GM23338 (cell line): ENCODE data around the gene PPM1L. TPM values are rescaled to one million over a fixed set of nuclear protein-coding genes. Genes with fewer than 3 reads are reported as not detected.

Source experiments
- ATAC-seq: fragments of 200-7000 bp; cut with Tn5 transposase; 3 replicates; pipeline ENCODE4 v1.9.1; 2020
- DNase-seq: peaks from one replicate; pipeline ENCODE4 v3.0.0-alpha.2; 2015; ENCODE audit warnings: low spot score
- H2AFZ ChIP-seq: fragments of 200-600 bp; sonication (generic); 2 replicates; pipeline ENCODE4 v1.8.0; 2016; ENCODE audit warnings: antibody characterized with exemption, mild to moderate bottlenecking, moderate library complexity
- H3F3A ChIP-seq: fragments of 200-600 bp; sonication (generic); replicated peaks from 2 replicates; pipeline ENCODE4 v1.8.0; 2017; ENCODE audit warnings: antibody characterized with exemption, mixed run types, low read depth
- H3K27ac ChIP-seq: fragments of 200-600 bp; sonication (generic); 2 replicates; pipeline ENCODE4 v1.6.1; 2016; ENCODE audit warnings: low read depth
- H3K27me3 ChIP-seq: fragments of 200-600 bp; sonication (generic); 2 replicates; pipeline ENCODE4 v1.8.0; 2016; ENCODE audit warnings: mild to moderate bottlenecking, mixed run types, moderate library complexity; ENCODE audit not compliant: insufficient read depth
- H3K36me3 ChIP-seq: fragments of 200-600 bp; sonication (generic); 2 replicates; pipeline ENCODE4 v1.8.0; 2016; ENCODE audit warnings: mild to moderate bottlenecking; ENCODE audit not compliant: insufficient read depth
- H3K4me1 ChIP-seq: fragments of 200-600 bp; sonication (generic); 2 replicates; pipeline ENCODE4 v1.8.0; 2016; ENCODE audit warnings: mild to moderate bottlenecking, moderate library complexity; ENCODE audit not compliant: insufficient read depth
- H3K4me2 ChIP-seq: fragments of 200-600 bp; sonication (generic); 2 replicates; pipeline ENCODE4 v1.7.1; 2017; ENCODE audit warnings: mixed run types
- H3K4me3 ChIP-seq: fragments of 200-600 bp; sonication (generic); 2 replicates; pipeline ENCODE4 v1.6.1; 2016; ENCODE audit warnings: mixed run types
- H3K79me2 ChIP-seq: fragments of 200-600 bp; sonication (generic); replicated peaks from 2 replicates; pipeline ENCODE4 v1.8.0; 2017; ENCODE audit warnings: mild to moderate bottlenecking; ENCODE audit not compliant: insufficient read depth
- H3K9me2 ChIP-seq: fragments of 200-600 bp; sonication (generic); 2 replicates; pipeline ENCODE4 v1.8.0; 2017; ENCODE audit not compliant: insufficient read depth
- H4K20me1 ChIP-seq: fragments of 200-600 bp; sonication (generic); replicated peaks from 2 replicates; pipeline ENCODE4 v1.8.0; 2017; ENCODE audit warnings: mild to moderate bottlenecking; ENCODE audit not compliant: insufficient read depth
- H3K27ac Mint-ChIP-seq: 2 replicates; pipeline ENCODE4 v1.8.0; 2020; ENCODE audit warnings: inconsistent platforms, mild to moderate bottlenecking, moderate library complexity, mixed read lengths
- H3K27me3 Mint-ChIP-seq: 3 replicates; pipeline ENCODE4 v1.8.0; 2022; ENCODE audit warnings: low read depth, mild to moderate bottlenecking, moderate library complexity, mixed read lengths, inconsistent platforms; ENCODE audit not compliant: insufficient read depth, poor library complexity
- H3K36me3 Mint-ChIP-seq: 3 replicates; pipeline ENCODE4 v1.8.0; 2021; ENCODE audit warnings: low read depth, mild to moderate bottlenecking, inconsistent platforms, moderate library complexity, mixed read lengths
- H3K4me1 Mint-ChIP-seq: 3 replicates; pipeline ENCODE4 v1.8.0; 2020; ENCODE audit warnings: mild to moderate bottlenecking, inconsistent platforms, mixed read lengths
- H3K4me3 Mint-ChIP-seq: 3 replicates; pipeline ENCODE4 v1.8.0; 2021; ENCODE audit warnings: moderate library complexity, mild to moderate bottlenecking, inconsistent platforms, mixed read lengths
- H3K9me3 Mint-ChIP-seq: 3 replicates; pipeline ENCODE4 v1.8.0; 2020; ENCODE audit warnings: moderate library complexity, mild to moderate bottlenecking, inconsistent platforms, mixed read lengths
- CREB1 ChIP-seq: fragments of 250-450 bp; sonication (Bioruptor Pico); IDR thresholded peaks from 2 replicates; pipeline ENCODE4 v1.5.0; 2020; ENCODE audit warnings: low read depth, mild to moderate bottlenecking, moderate library complexity
- EZH2 ChIP-seq: fragments of 200-600 bp; sonication (generic); IDR thresholded peaks from one replicate; pipeline ENCODE4 v1.8.0; 2017; ENCODE audit warnings: antibody characterized with exemption, mild to moderate bottlenecking, low read depth; ENCODE audit not compliant: unreplicated experiment
- EZH2phosphoT487 ChIP-seq: fragments of 200-600 bp; sonication (generic); IDR thresholded peaks from one replicate; pipeline ENCODE4 v1.8.1; 2018; ENCODE audit warnings: antibody characterized with exemption; ENCODE audit not compliant: unreplicated experiment
- JUNB ChIP-seq: IDR thresholded peaks from one replicate; pipeline ENCODE4 v1.6.1; 2016; ENCODE audit warnings: antibody characterized with exemption; ENCODE audit not compliant: unreplicated experiment
- NANOG ChIP-seq: IDR thresholded peaks from 2 replicates; pipeline ENCODE4 v1.6.1; 2016; ENCODE audit warnings: antibody characterized with exemption, borderline replicate concordance
- POLR2AphosphoS5 ChIP-seq: IDR thresholded peaks from 2 replicates; pipeline ENCODE4 v1.6.1; 2016; ENCODE audit warnings: antibody characterized with exemption, low read depth
- STAT1 ChIP-seq: IDR thresholded peaks from one replicate; pipeline ENCODE4 v1.6.1; 2016; ENCODE audit warnings: antibody characterized with exemption; ENCODE audit not compliant: unreplicated experiment
- ZNF114 ChIP-seq: fragments of 250-450 bp; sonication (Bioruptor Pico); IDR thresholded peaks from 2 replicates; pipeline ENCODE4 v1.5.0; 2020; ENCODE audit warnings: mild to moderate bottlenecking, moderate library complexity
- ZNF331 ChIP-seq: fragments of 250-450 bp; sonication (Bioruptor Pico); IDR thresholded peaks from 2 replicates; pipeline ENCODE4 v1.5.0; 2020; ENCODE audit warnings: low read depth, mild to moderate bottlenecking, moderate library complexity
- polyA plus RNA-seq: library from polyadenylated mRNA; unstranded; fragments of >200 nt; fragmentation: Nextera tagmentation; extraction: Ambion mirVana; gene quantifications from 2 replicates; pipeline ENCODE4 v1.2.1, GENCODE V29; 2016
- total RNA-seq: library from RNA; depleted of rRNA; stranded (reverse); fragments of >200 nt; shearing (Covaris generic); gene quantifications from 2 replicates; pipeline ENCODE4 v1.2.3, GENCODE V29; 2014
- TF ChIP-seq, protein P1 (sequence below): IDR thresholded peaks from 2 replicates; pipeline ENCODE4 v1.6.1; 2016; ENCODE audit warnings: antibody characterized with exemption
- TF ChIP-seq, protein P2 (sequence below): IDR thresholded peaks from one replicate; pipeline ENCODE4 v1.6.1; 2018; ENCODE audit warnings: antibody characterized with exemption; ENCODE audit not compliant: unreplicated experiment
- TF ChIP-seq, protein P3 (sequence below), 2 experiments: fragments of 200-600 bp in 1 of 2; sonication (generic) in 1 of 2; conservative IDR thresholded peaks; 2 replicates each; pipeline versions ENCODE4 v1.5.1 to v1.6.1; 2016 to 2017; ENCODE audit warnings: antibody characterized with exemption in 2 of 2, low read depth in 2 of 2, mild to moderate bottlenecking in 2 of 2, moderate library complexity in 1 of 2
- TF ChIP-seq, protein P4 (sequence below): fragments of 250-450 bp; sonication (Bioruptor Pico); IDR thresholded peaks from 2 replicates; pipeline ENCODE4 v1.5.0; 2020; ENCODE audit warnings: mild to moderate bottlenecking, moderate library complexity

Gene PPM1L
- total and polyA plus RNA-seq, 2 experiments from 2014 or later = 3.9 to 26.4 TPM

DNA sequence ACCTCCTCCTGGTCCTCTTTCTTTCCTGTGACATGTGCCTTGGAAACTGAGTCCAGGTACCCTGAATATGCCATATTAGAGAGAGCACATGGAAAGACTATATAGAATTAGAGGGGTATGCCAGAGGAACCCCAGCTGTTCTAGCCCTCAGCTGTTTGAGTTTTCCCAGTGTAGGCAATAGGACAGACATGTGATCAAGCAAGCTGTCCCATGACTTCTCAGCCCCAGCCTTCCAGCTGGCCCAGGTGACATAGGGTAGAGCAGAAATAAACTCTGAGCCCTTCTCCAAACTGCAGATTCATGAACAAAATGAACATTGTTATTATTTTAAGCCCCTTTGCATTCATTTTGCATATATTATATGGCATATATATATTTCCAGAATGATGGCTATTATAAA, 118.7 kb downstream of the PPM1L start:
- no peaks in the 10 kb centered on the region for H3K36me3 ChIP-seq
- Mint-ChIP-seq H3K9me3 (no peaks in the 10 kb centered on the region; the same call in 2 of the 3 replicates), H3K27ac (no peak overlapping the region), H3K4me3 (no peak overlapping the region), H3K27me3 (no peaks in the 10 kb centered on the region), H3K36me3 (no peaks in the 10 kb centered on the region), H3K4me1 (peaks cover 5% of the 10 kb centered on the region; the same call in 2 of the 3 replicates)
- no peaks in the 10 kb centered on the region for H3K79me2 ChIP-seq
- no peaks in the 10 kb centered on the region for H3K9me2 ChIP-seq
- H3K4me2 ChIP-seq = no peak overlapping the region
- TF ChIP-seq, protein P1, sequence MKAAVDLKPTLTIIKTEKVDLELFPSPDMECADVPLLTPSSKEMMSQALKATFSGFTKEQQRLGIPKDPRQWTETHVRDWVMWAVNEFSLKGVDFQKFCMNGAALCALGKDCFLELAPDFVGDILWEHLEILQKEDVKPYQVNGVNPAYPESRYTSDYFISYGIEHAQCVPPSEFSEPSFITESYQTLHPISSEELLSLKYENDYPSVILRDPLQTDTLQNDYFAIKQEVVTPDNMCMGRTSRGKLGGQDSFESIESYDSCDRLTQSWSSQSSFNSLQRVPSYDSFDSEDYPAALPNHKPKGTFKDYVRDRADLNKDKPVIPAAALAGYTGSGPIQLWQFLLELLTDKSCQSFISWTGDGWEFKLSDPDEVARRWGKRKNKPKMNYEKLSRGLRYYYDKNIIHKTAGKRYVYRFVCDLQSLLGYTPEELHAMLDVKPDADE = no peak
- TF ChIP-seq ZNF114 (CRISPR knock-in tag) (no peak), CREB1 (CRISPR knock-in tag) (no peak), EZH2 (no peak), EZH2phosphoT487 (no peak), JUNB (no peak), POLR2AphosphoS5 (no peak), STAT1 (no peak), NANOG (no peak), ZNF331 (CRISPR knock-in tag) (no peak)
- TF ChIP-seq, protein P2, sequence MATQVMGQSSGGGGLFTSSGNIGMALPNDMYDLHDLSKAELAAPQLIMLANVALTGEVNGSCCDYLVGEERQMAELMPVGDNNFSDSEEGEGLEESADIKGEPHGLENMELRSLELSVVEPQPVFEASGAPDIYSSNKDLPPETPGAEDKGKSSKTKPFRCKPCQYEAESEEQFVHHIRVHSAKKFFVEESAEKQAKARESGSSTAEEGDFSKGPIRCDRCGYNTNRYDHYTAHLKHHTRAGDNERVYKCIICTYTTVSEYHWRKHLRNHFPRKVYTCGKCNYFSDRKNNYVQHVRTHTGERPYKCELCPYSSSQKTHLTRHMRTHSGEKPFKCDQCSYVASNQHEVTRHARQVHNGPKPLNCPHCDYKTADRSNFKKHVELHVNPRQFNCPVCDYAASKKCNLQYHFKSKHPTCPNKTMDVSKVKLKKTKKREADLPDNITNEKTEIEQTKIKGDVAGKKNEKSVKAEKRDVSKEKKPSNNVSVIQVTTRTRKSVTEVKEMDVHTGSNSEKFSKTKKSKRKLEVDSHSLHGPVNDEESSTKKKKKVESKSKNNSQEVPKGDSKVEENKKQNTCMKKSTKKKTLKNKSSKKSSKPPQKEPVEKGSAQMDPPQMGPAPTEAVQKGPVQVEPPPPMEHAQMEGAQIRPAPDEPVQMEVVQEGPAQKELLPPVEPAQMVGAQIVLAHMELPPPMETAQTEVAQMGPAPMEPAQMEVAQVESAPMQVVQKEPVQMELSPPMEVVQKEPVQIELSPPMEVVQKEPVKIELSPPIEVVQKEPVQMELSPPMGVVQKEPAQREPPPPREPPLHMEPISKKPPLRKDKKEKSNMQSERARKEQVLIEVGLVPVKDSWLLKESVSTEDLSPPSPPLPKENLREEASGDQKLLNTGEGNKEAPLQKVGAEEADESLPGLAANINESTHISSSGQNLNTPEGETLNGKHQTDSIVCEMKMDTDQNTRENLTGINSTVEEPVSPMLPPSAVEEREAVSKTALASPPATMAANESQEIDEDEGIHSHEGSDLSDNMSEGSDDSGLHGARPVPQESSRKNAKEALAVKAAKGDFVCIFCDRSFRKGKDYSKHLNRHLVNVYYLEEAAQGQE = no peak
- TF ChIP-seq, protein P3, sequence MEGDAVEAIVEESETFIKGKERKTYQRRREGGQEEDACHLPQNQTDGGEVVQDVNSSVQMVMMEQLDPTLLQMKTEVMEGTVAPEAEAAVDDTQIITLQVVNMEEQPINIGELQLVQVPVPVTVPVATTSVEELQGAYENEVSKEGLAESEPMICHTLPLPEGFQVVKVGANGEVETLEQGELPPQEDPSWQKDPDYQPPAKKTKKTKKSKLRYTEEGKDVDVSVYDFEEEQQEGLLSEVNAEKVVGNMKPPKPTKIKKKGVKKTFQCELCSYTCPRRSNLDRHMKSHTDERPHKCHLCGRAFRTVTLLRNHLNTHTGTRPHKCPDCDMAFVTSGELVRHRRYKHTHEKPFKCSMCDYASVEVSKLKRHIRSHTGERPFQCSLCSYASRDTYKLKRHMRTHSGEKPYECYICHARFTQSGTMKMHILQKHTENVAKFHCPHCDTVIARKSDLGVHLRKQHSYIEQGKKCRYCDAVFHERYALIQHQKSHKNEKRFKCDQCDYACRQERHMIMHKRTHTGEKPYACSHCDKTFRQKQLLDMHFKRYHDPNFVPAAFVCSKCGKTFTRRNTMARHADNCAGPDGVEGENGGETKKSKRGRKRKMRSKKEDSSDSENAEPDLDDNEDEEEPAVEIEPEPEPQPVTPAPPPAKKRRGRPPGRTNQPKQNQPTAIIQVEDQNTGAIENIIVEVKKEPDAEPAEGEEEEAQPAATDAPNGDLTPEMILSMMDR (conservative IDR thresholded peaks at IDR 0.05; ENCODE audit: low read depth in 2 of 2) = no peak
- TF ChIP-seq, protein P4, sequence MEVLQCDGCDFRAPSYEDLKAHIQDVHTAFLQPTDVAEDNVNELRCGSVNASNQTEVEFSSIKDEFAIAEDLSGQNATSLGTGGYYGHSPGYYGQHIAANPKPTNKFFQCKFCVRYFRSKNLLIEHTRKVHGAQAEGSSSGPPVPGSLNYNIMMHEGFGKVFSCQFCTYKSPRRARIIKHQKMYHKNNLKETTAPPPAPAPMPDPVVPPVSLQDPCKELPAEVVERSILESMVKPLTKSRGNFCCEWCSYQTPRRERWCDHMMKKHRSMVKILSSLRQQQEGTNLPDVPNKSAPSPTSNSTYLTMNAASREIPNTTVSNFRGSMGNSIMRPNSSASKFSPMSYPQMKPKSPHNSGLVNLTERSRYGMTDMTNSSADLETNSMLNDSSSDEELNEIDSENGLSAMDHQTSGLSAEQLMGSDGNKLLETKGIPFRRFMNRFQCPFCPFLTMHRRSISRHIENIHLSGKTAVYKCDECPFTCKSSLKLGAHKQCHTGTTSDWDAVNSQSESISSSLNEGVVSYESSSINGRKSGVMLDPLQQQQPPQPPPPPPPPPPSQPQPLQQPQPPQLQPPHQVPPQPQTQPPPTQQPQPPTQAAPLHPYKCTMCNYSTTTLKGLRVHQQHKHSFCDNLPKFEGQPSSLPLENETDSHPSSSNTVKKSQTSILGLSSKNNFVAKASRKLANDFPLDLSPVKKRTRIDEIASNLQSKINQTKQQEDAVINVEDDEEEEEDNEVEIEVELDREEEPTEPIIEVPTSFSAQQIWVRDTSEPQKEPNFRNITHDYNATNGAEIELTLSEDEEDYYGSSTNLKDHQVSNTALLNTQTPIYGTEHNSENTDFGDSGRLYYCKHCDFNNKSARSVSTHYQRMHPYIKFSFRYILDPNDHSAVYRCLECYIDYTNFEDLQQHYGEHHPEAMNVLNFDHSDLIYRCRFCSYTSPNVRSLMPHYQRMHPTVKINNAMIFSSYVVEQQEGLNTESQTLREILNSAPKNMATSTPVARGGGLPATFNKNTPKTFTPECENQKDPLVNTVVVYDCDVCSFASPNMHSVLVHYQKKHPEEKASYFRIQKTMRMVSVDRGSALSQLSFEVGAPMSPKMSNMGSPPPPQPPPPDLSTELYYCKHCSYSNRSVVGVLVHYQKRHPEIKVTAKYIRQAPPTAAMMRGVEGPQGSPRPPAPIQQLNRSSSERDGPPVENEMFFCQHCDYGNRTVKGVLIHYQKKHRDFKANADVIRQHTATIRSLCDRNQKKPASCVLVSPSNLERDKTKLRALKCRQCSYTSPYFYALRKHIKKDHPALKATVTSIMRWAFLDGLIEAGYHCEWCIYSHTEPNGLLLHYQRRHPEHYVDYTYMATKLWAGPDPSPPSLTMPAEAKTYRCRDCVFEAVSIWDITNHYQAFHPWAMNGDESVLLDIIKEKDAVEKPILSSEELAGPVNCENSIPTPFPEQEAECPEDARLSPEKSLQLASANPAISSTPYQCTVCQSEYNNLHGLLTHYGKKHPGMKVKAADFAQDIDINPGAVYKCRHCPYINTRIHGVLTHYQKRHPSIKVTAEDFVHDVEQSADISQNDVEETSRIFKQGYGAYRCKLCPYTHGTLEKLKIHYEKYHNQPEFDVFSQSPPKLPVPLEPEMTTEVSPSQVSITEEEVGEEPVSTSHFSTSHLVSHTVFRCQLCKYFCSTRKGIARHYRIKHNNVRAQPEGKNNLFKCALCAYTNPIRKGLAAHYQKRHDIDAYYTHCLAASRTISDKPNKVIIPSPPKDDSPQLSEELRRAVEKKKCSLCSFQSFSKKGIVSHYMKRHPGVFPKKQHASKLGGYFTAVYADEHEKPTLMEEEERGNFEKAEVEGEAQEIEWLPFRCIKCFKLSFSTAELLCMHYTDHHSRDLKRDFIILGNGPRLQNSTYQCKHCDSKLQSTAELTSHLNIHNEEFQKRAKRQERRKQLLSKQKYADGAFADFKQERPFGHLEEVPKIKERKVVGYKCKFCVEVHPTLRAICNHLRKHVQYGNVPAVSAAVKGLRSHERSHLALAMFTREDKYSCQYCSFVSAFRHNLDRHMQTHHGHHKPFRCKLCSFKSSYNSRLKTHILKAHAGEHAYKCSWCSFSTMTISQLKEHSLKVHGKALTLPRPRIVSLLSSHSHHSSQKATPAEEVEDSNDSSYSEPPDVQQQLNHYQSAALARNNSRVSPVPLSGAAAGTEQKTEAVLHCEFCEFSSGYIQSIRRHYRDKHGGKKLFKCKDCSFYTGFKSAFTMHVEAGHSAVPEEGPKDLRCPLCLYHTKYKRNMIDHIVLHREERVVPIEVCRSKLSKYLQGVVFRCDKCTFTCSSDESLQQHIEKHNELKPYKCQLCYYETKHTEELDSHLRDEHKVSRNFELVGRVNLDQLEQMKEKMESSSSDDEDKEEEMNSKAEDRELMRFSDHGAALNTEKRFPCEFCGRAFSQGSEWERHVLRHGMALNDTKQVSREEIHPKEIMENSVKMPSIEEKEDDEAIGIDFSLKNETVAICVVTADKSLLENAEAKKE (CRISPR knock-in tag) = no peak
- H3K27me3 ChIP-seq = no peaks in the 10 kb centered on the region
- H3K4me3 ChIP-seq = no peak overlapping the region
- DNase-seq (no peak), ATAC-seq (no peak)
- peaks cover 4% of the 10 kb centered on the region; the same call in 1 of the 2 replicates for H3K4me1 ChIP-seq
- no peaks in the 10 kb centered on the region for H3F3A ChIP-seq
- H2AFZ ChIP-seq = no peak overlapping the region
- no peak overlapping the region for H3K27ac ChIP-seq
- peaks cover 3% of the 10 kb centered on the region; the same call in 1 of the 2 replicates for H4K20me1 ChIP-seq
